Measurements from ENCODE around the gene TKT. TPM values are rescaled to one million over a fixed set of nuclear protein-coding genes. Genes with fewer than 3 reads are reported as not detected.

The TKT gene
- total and polyA plus RNA-seq, 2 of the 4 experiments (the other 2 are of a cell fraction): 280 to 349 TPM

- no peak for TF ChIP-seq MAZ (IDR thresholded peaks at IDR 0.05; ENCODE audit: borderline replicate concordance, low read depth, low read length)
- TF ChIP-seq FOS (IDR thresholded peaks at IDR 0.05; ENCODE audit: low read depth, low read length): peak; percentile 62; the same call in 1 of the 2 replicates
These were observed 19.5 kb downstream of the TKT start (continued) for GRCh38 chr3:53236112-53236841.

- H2BK15ac ChIP-seq (ENCODE audit: low read depth, low read length): peak overlapping the region; percentile 87; the same call in 2 of the 3 replicates
- H3K27me3 ChIP-seq (ENCODE audit: control insufficient read depth, insufficient read depth, low read length): no peaks in the 10 kb centered on the region
- H3K23ac ChIP-seq (ENCODE audit: low read depth, low read length): peak overlapping the region; percentile 99
- intact Hi-C loops (cut with micrococcal nuclease): no loop called here
- BruUV-seq (replicated peaks): no TSS peak
- peaks cover 51 to 86% of the 10 kb centered on the region in 2 experiments for H3K79me1 ChIP-seq (ENCODE audit: low read depth in 1 of 2, low read length in 2 of 2)
- H3K4ac ChIP-seq (ENCODE audit: low read depth, low read length): peak overlapping the region; percentile 99
- H2AK5ac ChIP-seq (ENCODE audit: low read depth, low read length): peak overlapping the region; percentile 100
- H3K4me3 ChIP-seq (ENCODE audit: insufficient read depth, low read depth, low read length): no peak overlapping the region
- H3K9ac ChIP-seq (ENCODE audit: low read depth, low read length): peak overlapping the region; percentile 68
- H4K91ac ChIP-seq (ENCODE audit: insufficient read depth, low read depth, low read length): peak overlapping the region; percentile 100
- dilution Hi-C loops (cut with HindIII; ENCODE audit: low sequenced_read_pairs, unreplicated experiment): no loop called here
- no peak for ATAC-seq (ENCODE audit: low read depth)
- H2BK5ac ChIP-seq (ENCODE audit: low read depth, low read length, poor library complexity, severe bottlenecking): peak overlapping the region; percentile 99
- no peak for DNase-seq
- H2AFZ ChIP-seq (replicated peaks; ENCODE audit: low read length, poor library complexity): peak overlapping the region; percentile 77
- no peaks in the 10 kb centered on the region for H3K9me3 ChIP-seq (ENCODE audit: control insufficient read depth, insufficient read depth, low read length)
- in situ Hi-C loops (cut with MboI; ENCODE audit: low sequenced_read_pairs): no loop called here
- H2AK9ac ChIP-seq (replicated peaks; ENCODE audit: low read depth, low read length, poor library complexity): peak overlapping the region; percentile 98
- H4K8ac ChIP-seq (ENCODE audit: low read depth in 2 of 2, low read length in 2 of 2): peak overlapping the region; percentile 65 to 97
- peaks cover 25% of the 10 kb centered on the region for H3K9me1 ChIP-seq (ENCODE audit: insufficient read depth, low read length)
- peak overlapping the region; percentile 97 for H3K18ac ChIP-seq (ENCODE audit: low read depth, low read length)
- H2BK120ac ChIP-seq (ENCODE audit: low read depth, low read length): peak overlapping the region; percentile 99
- H3K4me2 ChIP-seq (ENCODE audit: low read depth, low read length): no peak overlapping the region
- H3K4me1 ChIP-seq (ENCODE audit: control insufficient read depth, insufficient read depth, low read length): peaks cover 24% of the 10 kb centered on the region
- H3K27ac ChIP-seq (ENCODE audit: insufficient read depth, low read length): peak overlapping the region; percentile 94
- WGBS, 2 experiments (ENCODE audit: extremely low coverage in 2 of 2, insufficient read length in 1 of 2): 64% methylated on average over 2 of the region's 6 CpGs; no CpG with 5 or more reads in 1 of the 2 experiments
- H2BK20ac ChIP-seq (ENCODE audit: low read depth, low read length): peak overlapping the region; percentile 93
- peak overlapping the region; percentile 97 for H3K14ac ChIP-seq (replicated peaks; ENCODE audit: low read depth, low read length)
- H4K20me1 ChIP-seq (ENCODE audit: insufficient read depth, low read length): peaks cover 19% of the 10 kb centered on the region
- CTCF ChIA-PET: interaction anchor here (0.6 to 1.2 kb wide), 2 partner anchors 13 to 54 kb away, joined by 3 to 4 read pairs; no protein-coding TSS in a partner anchor
- peaks cover 83% of the 10 kb centered on the region for H3K36me3 ChIP-seq (ENCODE audit: control insufficient read depth, insufficient read depth, low read length)
- POLR2A ChIA-PET (ENCODE audit: unreplicated experiment): no interaction called here
- peak overlapping the region; percentile 81 for H4K5ac ChIP-seq (ENCODE audit: low read depth, low read length)
- H3K56ac ChIP-seq (ENCODE audit: extremely low read depth, insufficient read depth, low read length): peak overlapping the region; percentile 78; the same call in 1 of the 2 replicates
- no peak for TF ChIP-seq CHD1 (IDR thresholded peaks at IDR 0.05; ENCODE audit: low read depth, low read length)
- TF ChIP-seq USF2 (IDR thresholded peaks at IDR 0.05; ENCODE audit: low read depth, low read length): no peak
- TF ChIP-seq POLR2A (IDR thresholded peaks at IDR 0.05; ENCODE audit: low read depth, low read length): no peak
- TF ChIP-seq BHLHE40 (IDR thresholded peaks at IDR 0.05; ENCODE audit: low read depth, low read length): no peak
- TF ChIP-seq ELK1 (IDR thresholded peaks at IDR 0.05; ENCODE audit: borderline replicate concordance, low read depth, low read length): no peak
- TF ChIP-seq RCOR1 (IDR thresholded peaks at IDR 0.05; ENCODE audit: insufficient replicate concordance, low read length): no peak
- no peak for TF ChIP-seq CTCF (conservative IDR thresholded peaks at IDR 0.05; ENCODE audit: low read depth, low read length)
- TF ChIP-seq RAD21 (IDR thresholded peaks at IDR 0.05; ENCODE audit: low read length): no peak
- no peak for TF ChIP-seq SMC3 (IDR thresholded peaks at IDR 0.05; ENCODE audit: low read depth, low read length)
- no peak for TF ChIP-seq MAZ (IDR thresholded peaks at IDR 0.05; ENCODE audit: borderline replicate concordance, low read depth, low read length)
- TF ChIP-seq NFE2L2 (IDR thresholded peaks at IDR 0.05; ENCODE audit: low read depth, low read length): no peak
These were observed 20.3 kb downstream of the TKT start for GRCh38 chr3:53235545-53235944.

Data from IMR-90 (cell line).